WTC11 (cell line): Measurements from ENCODE around the gene TMEM150B.

ENCODE experiments used
- ATF6 ChIP-seq: sonication (generic); formaldehyde crosslinking; IDR thresholded peaks from 2 replicates; pipeline ENCODE4 v1.8.1; 2023; ENCODE audit warnings: mild to moderate bottlenecking, missing genetic modification reagents
- FOXP4 ChIP-seq: sonication (generic); formaldehyde crosslinking; IDR thresholded peaks from 2 replicates; pipeline ENCODE4 v1.8.0; 2022; ENCODE audit warnings: mild to moderate bottlenecking, missing genetic modification reagents
- GTF2I ChIP-seq: fragments of 250-450 bp; sonication (Bioruptor Pico); conservative IDR thresholded peaks from 2 replicates; pipeline ENCODE4 v1.4.0; 2021; ENCODE audit warnings: mild to moderate bottlenecking
- MYBL2 ChIP-seq: sonication (generic); formaldehyde crosslinking; IDR thresholded peaks from 2 replicates; pipeline ENCODE4 v1.8.1; 2023; ENCODE audit warnings: mild to moderate bottlenecking, moderate library complexity, missing genetic modification reagents
- NR2C2 ChIP-seq: sonication (generic); formaldehyde crosslinking; IDR thresholded peaks from 2 replicates; pipeline ENCODE4 v1.8.0; 2022; ENCODE audit warnings: mild to moderate bottlenecking, missing genetic modification reagents
- ZBTB43 ChIP-seq: sonication (generic); formaldehyde crosslinking; IDR thresholded peaks from 2 replicates; pipeline ENCODE4 v1.8.1; 2023; ENCODE audit warnings: mild to moderate bottlenecking, missing genetic modification reagents
- TF ChIP-seq, protein P1 (sequence below): sonication (generic); formaldehyde crosslinking; IDR thresholded peaks from 2 replicates; pipeline ENCODE4 v1.8.0; 2022; ENCODE audit warnings: mild to moderate bottlenecking, missing genetic modification reagents
- TF ChIP-seq, protein P2 (sequence below): fragments of 200-600 bp; IDR thresholded peaks from 2 replicates; pipeline ENCODE4 v1.8.0; 2022; ENCODE audit warnings: antibody characterized with exemption
- TF ChIP-seq, protein P3 (sequence below): sonication (generic); formaldehyde crosslinking; IDR thresholded peaks from 2 replicates; pipeline ENCODE4 v1.8.1; 2023; ENCODE audit warnings: mild to moderate bottlenecking, missing genetic modification reagents, moderate library complexity
- TF ChIP-seq, protein P4 (sequence below): sonication (generic); formaldehyde crosslinking; IDR thresholded peaks from 2 replicates; pipeline ENCODE4 v1.8.1; 2022; ENCODE audit warnings: low read depth, missing genetic modification reagents, borderline replicate concordance
- TF ChIP-seq, protein P5 (sequence below): fragments of 250-450 bp; sonication (Bioruptor Pico); IDR thresholded peaks from 2 replicates; pipeline ENCODE4 v1.9.0; 2021; ENCODE audit warnings: mild to moderate bottlenecking, borderline replicate concordance

DNA sequence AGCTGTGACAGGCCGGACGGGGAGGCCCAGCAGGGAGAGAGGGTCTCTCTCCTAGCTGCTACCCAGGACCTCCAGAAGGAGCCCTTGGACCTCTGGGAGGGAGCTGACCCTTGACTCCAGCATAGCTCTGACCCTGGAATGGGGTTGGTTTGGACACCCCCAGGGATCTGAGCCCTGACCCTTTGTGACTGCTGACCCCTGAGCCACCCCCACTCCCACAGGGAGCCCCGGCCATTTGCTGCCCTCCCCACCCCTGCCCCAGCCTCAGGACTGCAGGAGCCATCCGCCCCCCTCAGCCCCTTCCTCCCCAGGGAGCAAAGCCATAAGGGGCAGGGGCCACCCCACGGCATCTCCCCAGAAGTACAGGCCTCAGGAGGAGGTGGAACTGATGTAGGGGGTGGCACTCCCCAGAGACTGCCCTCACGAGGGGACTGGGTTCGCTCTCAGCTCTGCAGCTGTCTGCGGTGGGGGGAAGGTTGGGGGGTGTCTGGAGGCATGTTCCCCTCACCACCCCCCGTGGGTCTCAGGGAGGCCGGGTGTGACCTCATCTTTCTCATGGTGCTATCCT, 22.4 kb upstream of the TMEM150B start:
- TF ChIP-seq, protein P1, sequence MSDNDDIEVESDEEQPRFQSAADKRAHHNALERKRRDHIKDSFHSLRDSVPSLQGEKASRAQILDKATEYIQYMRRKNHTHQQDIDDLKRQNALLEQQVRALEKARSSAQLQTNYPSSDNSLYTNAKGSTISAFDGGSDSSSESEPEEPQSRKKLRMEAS = no peak
- TF ChIP-seq, protein P2, sequence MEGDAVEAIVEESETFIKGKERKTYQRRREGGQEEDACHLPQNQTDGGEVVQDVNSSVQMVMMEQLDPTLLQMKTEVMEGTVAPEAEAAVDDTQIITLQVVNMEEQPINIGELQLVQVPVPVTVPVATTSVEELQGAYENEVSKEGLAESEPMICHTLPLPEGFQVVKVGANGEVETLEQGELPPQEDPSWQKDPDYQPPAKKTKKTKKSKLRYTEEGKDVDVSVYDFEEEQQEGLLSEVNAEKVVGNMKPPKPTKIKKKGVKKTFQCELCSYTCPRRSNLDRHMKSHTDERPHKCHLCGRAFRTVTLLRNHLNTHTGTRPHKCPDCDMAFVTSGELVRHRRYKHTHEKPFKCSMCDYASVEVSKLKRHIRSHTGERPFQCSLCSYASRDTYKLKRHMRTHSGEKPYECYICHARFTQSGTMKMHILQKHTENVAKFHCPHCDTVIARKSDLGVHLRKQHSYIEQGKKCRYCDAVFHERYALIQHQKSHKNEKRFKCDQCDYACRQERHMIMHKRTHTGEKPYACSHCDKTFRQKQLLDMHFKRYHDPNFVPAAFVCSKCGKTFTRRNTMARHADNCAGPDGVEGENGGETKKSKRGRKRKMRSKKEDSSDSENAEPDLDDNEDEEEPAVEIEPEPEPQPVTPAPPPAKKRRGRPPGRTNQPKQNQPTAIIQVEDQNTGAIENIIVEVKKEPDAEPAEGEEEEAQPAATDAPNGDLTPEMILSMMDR = no peak
- TF ChIP-seq, protein P3, sequence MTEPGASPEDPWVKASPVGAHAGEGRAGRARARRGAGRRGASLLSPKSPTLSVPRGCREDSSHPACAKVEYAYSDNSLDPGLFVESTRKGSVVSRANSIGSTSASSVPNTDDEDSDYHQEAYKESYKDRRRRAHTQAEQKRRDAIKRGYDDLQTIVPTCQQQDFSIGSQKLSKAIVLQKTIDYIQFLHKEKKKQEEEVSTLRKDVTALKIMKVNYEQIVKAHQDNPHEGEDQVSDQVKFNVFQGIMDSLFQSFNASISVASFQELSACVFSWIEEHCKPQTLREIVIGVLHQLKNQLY (CRISPR knock-in tag) = no peak
- TF ChIP-seq MYBL2 (no peak), ZBTB43 (CRISPR knock-in tag) (no peak), NR2C2 (no peak), GTF2I (CRISPR knock-in tag) (no peak), FOXP4 (CRISPR knock-in tag) (no peak), ATF6 (CRISPR knock-in tag) (no peak)
- TF ChIP-seq, protein P4, sequence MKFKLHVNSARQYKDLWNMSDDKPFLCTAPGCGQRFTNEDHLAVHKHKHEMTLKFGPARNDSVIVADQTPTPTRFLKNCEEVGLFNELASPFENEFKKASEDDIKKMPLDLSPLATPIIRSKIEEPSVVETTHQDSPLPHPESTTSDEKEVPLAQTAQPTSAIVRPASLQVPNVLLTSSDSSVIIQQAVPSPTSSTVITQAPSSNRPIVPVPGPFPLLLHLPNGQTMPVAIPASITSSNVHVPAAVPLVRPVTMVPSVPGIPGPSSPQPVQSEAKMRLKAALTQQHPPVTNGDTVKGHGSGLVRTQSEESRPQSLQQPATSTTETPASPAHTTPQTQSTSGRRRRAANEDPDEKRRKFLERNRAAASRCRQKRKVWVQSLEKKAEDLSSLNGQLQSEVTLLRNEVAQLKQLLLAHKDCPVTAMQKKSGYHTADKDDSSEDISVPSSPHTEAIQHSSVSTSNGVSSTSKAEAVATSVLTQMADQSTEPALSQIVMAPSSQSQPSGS (CRISPR knock-in tag) = no peak
- TF ChIP-seq, protein P5, sequence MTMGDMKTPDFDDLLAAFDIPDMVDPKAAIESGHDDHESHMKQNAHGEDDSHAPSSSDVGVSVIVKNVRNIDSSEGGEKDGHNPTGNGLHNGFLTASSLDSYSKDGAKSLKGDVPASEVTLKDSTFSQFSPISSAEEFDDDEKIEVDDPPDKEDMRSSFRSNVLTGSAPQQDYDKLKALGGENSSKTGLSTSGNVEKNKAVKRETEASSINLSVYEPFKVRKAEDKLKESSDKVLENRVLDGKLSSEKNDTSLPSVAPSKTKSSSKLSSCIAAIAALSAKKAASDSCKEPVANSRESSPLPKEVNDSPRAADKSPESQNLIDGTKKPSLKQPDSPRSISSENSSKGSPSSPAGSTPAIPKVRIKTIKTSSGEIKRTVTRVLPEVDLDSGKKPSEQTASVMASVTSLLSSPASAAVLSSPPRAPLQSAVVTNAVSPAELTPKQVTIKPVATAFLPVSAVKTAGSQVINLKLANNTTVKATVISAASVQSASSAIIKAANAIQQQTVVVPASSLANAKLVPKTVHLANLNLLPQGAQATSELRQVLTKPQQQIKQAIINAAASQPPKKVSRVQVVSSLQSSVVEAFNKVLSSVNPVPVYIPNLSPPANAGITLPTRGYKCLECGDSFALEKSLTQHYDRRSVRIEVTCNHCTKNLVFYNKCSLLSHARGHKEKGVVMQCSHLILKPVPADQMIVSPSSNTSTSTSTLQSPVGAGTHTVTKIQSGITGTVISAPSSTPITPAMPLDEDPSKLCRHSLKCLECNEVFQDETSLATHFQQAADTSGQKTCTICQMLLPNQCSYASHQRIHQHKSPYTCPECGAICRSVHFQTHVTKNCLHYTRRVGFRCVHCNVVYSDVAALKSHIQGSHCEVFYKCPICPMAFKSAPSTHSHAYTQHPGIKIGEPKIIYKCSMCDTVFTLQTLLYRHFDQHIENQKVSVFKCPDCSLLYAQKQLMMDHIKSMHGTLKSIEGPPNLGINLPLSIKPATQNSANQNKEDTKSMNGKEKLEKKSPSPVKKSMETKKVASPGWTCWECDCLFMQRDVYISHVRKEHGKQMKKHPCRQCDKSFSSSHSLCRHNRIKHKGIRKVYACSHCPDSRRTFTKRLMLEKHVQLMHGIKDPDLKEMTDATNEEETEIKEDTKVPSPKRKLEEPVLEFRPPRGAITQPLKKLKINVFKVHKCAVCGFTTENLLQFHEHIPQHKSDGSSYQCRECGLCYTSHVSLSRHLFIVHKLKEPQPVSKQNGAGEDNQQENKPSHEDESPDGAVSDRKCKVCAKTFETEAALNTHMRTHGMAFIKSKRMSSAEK = no peak
